Activated CD8-positive, alpha-beta T cell treated with anti-CD3 and anti-CD28 coated beads for 36 hours (primary cell): Measurements from ENCODE around the gene PDE6D. TPM values are rescaled to one million over a fixed set of nuclear protein-coding genes. Genes with fewer than 3 reads are reported as not detected.
A peak's percentile ranks its signal among the peaks of the same experiment; 100 is the strongest.
"Not testable (repeated sequence)": the region's sequence is repeated elsewhere in the genome, so short reads cannot be mapped to it uniquely, and the experiment has no call there.

Experiments
- ATAC-seq: fragments of 200-7000 bp; cut with Tn5 transposase; one replicate; pipeline ENCODE4 v1.10.0; 2021; ENCODE audit warnings: mild to moderate bottlenecking, moderate library complexity
- CTCF ChIA-PET: fragments of 350-600 bp; sonication (Branson Sonifier 250); formaldehyde crosslinking; loops from one replicate; lab custom pipeline; 2021; ENCODE audit warnings: antibody characterized with exemption; lab: Charles Lee
- POLR2A ChIA-PET: fragments of 350-600 bp; sonication (Branson Sonifier 250); formaldehyde crosslinking; loops from one replicate; lab custom pipeline; 2021; ENCODE audit warnings: antibody characterized with exemption; lab: Charles Lee
- DNase-seq: peaks from one replicate; pipeline ENCODE4 v3.0.0-alpha.2; 2020
- H3K27ac Mint-ChIP-seq: one replicate; pipeline ENCODE4 v1.8.0; 2021; ENCODE audit warnings: mild to moderate bottlenecking, mixed read lengths
- H3K27me3 Mint-ChIP-seq: one replicate; pipeline ENCODE4 v1.8.0; 2021; ENCODE audit warnings: mixed read lengths
- H3K36me3 Mint-ChIP-seq: one replicate; pipeline ENCODE4 v1.8.0; 2021; ENCODE audit warnings: low read depth, mixed read lengths
- H3K4me1 Mint-ChIP-seq: one replicate; pipeline ENCODE4 v1.8.0; 2021; ENCODE audit warnings: low read depth, mixed read lengths
- H3K4me3 Mint-ChIP-seq: one replicate; pipeline ENCODE4 v1.8.0; 2021; ENCODE audit warnings: mild to moderate bottlenecking, moderate library complexity, mixed read lengths
- H3K9me3 Mint-ChIP-seq: one replicate; pipeline ENCODE4 v1.8.0; 2021; ENCODE audit warnings: mixed read lengths
- intact Hi-C: fragments of 100-400 bp; cut with micrococcal nuclease; formaldehyde crosslinking; loops from one replicate; pipeline ENCODE4 v1.10.0; 2022
- total RNA-seq, 2 experiments: library from RNA; stranded (reverse); gene quantifications; one replicate each; pipeline ENCODE4 v1.2.3, GENCODE V29; 2021
- TF ChIP-seq, protein P1 (sequence below): fragments of 200-600 bp; IDR thresholded peaks from one replicate; pipeline ENCODE4 v1.8.0; 2022; ENCODE audit warnings: antibody characterized with exemption, mild to moderate bottlenecking

Gene PDE6D
- total RNA-seq, 2 experiments from 2014 or later, result 22.8 to 23.5 TPM

GRCh38 chr2:231751042-231751815 is 29.9 kb downstream of the PDE6D start:
- Mint-ChIP-seq H3K4me1 (peaks cover 4% of the 10 kb centered on the region), H3K9me3 (no peaks in the 10 kb centered on the region), H3K4me3 (no peak overlapping the region), H3K36me3 (no peaks in the 10 kb centered on the region), H3K27me3 (no peaks in the 10 kb centered on the region), H3K27ac (no peak overlapping the region)
- ChIA-PET CTCF (interaction anchor here (1.2 kb wide), 1 partner anchor 35 kb away, joined by 3 read pairs; no protein-coding TSS in a partner anchor), POLR2A (no interaction called here)
- TF ChIP-seq, protein P1, sequence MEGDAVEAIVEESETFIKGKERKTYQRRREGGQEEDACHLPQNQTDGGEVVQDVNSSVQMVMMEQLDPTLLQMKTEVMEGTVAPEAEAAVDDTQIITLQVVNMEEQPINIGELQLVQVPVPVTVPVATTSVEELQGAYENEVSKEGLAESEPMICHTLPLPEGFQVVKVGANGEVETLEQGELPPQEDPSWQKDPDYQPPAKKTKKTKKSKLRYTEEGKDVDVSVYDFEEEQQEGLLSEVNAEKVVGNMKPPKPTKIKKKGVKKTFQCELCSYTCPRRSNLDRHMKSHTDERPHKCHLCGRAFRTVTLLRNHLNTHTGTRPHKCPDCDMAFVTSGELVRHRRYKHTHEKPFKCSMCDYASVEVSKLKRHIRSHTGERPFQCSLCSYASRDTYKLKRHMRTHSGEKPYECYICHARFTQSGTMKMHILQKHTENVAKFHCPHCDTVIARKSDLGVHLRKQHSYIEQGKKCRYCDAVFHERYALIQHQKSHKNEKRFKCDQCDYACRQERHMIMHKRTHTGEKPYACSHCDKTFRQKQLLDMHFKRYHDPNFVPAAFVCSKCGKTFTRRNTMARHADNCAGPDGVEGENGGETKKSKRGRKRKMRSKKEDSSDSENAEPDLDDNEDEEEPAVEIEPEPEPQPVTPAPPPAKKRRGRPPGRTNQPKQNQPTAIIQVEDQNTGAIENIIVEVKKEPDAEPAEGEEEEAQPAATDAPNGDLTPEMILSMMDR, result no peak
- intact Hi-C loops, result no loop called here
- DNase-seq (no peak), ATAC-seq (no peak)

- ATAC-seq, H3K27me3 Mint-ChIP-seq, H3K4me1 Mint-ChIP-seq, H3K27ac Mint-ChIP-seq, intact Hi-C loops, H3K9me3 Mint-ChIP-seq, POLR2A ChIA-PET, H3K4me3 Mint-ChIP-seq, H3K36me3 Mint-ChIP-seq: not testable (repeated sequence)
- CTCF ChIA-PET, result interaction anchor here (0.8 to 1.1 kb wide), 3 partner anchors 18 to 74 kb away, joined by 3 to 4 read pairs (median 4); no protein-coding TSS in a partner anchor
- DNase-seq, result peak; percentile 17
Measured at GRCh38 chr2:231749016-231749415, 32.1 kb downstream of the PDE6D start.

DNA sequence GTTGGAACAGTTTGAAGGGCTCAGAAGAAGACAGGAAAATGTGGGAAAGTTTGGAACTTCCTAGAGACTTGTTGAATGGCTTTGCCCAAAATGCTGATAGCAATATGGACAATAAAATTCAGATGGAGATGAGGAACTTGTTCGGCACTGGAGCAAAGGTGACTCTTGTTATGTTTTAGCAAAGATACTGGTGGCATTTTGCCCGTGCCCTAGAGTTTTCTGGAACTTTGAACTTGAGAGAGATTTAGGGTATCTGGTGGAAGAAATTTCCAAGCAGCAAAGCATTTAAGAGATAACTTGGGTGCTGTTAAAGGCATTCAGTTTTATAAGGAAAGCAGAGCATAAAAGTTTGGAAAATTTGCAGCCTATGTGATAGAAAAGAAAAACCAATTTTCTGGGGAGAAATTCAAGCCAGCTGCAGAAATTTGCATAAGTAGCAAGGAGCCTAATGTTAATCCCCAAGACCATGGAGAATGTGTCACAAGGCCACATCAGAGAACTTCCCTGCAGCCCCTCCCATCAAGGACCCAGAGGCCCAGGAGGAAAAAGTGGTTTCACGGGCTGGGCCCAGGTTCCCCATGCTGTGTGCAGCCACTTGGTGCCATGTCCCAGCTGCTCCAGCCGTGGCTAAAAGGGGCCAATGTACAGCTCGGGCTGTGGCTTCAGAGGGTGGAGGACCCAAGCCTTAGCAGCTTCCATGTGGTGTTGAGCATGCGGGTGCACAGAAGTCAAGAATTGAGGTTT is 32.8 kb downstream of the PDE6D start:
- H3K4me3 Mint-ChIP-seq, intact Hi-C loops, ATAC-seq, H3K9me3 Mint-ChIP-seq, H3K27me3 Mint-ChIP-seq, DNase-seq, H3K27ac Mint-ChIP-seq, H3K4me1 Mint-ChIP-seq, H3K36me3 Mint-ChIP-seq, POLR2A ChIA-PET: not testable (repeated sequence)
- CTCF ChIA-PET, result interaction anchor here (0.8 to 1.0 kb wide), 2 partner anchors 34 to 73 kb away, joined by 3 to 4 read pairs; no protein-coding TSS in a partner anchor

DNA sequence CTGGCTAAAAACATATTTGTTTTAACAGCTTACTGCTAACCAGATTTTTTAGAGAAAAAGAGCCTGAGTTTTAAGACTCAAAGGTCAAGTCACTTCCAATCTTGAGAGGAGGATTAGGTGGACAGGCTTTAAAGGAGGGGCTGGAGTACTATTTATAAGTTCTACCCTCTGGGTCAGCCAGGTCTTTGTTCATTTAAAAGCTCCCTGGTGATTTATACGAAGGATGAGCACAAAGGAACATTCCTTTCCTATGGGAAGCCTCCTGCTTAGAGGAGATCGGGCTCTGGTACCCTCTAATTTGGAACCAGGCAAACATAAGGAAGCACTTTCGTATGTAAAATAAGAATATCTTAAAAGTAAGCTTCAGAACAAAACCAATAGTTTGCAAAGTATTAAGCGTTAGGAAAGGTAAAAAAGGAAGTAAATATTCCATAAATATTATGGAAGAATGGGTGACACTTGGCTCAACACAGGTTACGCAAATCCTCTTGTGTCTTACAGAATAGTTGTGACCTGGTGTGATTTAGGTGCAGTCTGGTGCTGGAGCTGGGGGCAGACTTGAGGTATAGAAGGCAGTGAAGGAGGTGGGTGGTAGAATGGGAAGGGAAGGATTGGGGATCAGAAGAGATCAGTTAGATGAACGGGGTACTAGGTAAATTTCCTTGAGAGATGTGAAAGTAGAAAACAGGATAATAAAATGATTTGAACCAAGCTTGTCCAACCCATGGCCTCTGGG is 35.6 kb downstream of the PDE6D start:
- intact Hi-C loops, result no loop called here
- Mint-ChIP-seq H3K27me3 (no peaks in the 10 kb centered on the region), H3K4me3 (no peak overlapping the region), H3K36me3 (no peaks in the 10 kb centered on the region), H3K9me3 (no peaks in the 10 kb centered on the region), H3K27ac (no peak overlapping the region), H3K4me1 (peaks cover 4% of the 10 kb centered on the region)
- ChIA-PET POLR2A (interaction anchor here (0.9 to 1.5 kb wide), 2 partner anchors 33 to 37 kb away, joined by 3 to 4 read pairs; partner anchors contain the start of gene PTMA), CTCF (interaction anchor here (0.6 to 1.4 kb wide), 7 partner anchors 14 to 103 kb away, joined by 3 to 4 read pairs (median 3); no protein-coding TSS in a partner anchor)
- ATAC-seq (no peak), DNase-seq (no peak)
- TF ChIP-seq, protein P1, result no peak

DNA sequence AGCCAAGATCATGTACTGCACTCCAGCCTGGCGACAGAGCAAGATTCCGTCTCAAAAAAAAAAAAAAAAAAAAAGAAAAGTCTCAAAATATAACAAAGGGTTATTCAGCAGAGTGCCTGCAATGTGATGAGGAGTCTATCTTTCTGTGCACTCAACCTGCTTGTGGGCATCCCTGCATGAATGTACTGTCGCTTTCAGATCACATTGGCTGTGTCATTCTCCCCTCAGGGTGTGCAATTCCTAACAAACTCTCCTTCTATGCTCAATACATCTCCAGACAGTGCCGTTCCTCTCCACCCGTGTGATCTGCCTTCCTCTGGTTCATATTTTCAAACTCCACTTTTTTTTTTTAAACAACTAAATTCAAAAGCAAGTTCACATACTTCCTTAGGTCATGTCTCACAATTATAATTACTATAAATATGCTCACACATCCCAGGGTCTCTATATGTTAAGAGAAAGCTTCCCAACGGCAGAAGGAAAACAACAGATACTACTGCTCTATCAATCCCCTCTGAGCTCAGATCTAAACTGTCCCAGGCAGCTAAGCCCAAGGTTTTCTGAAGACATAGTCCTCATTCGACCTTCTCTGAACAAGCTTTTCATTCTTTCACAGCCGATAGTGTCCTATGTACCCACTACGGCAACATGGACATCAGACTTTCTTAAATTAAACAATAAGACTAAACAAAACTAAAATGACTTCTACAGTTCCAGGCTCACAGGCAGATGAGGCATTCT is 37.5 kb downstream of the PDE6D start:
- no peaks in the 10 kb centered on the region for H3K27me3 Mint-ChIP-seq
- no peak overlapping the region for H3K27ac Mint-ChIP-seq
- TF ChIP-seq, protein P1, result no peak
- no peak overlapping the region for H3K4me3 Mint-ChIP-seq
- intact Hi-C loops, result no loop called here
- no peaks in the 10 kb centered on the region for H3K4me1 Mint-ChIP-seq
- no peaks in the 10 kb centered on the region for H3K9me3 Mint-ChIP-seq
- no peak for DNase-seq
- CTCF ChIA-PET, result interaction anchor here (1.3 to 2.2 kb wide), 3 partner anchors 19 to 69 kb away, joined by 3 to 7 read pairs (median 5); no protein-coding TSS in a partner anchor
- POLR2A ChIA-PET, result no interaction called here
- peaks cover 1% of the 10 kb centered on the region for H3K36me3 Mint-ChIP-seq
- ATAC-seq, result no peak
